ENCODE results near the gene NKX6-1. TPM values are rescaled to one million over a fixed set of nuclear protein-coding genes. Genes with fewer than 3 reads are reported as not detected.

NKX6-1 gene
- total and polyA plus RNA-seq, 2 donors (not counting 3 experiments of a cell fraction or from before 2014, with no cell fraction given) = not detected

DNA sequence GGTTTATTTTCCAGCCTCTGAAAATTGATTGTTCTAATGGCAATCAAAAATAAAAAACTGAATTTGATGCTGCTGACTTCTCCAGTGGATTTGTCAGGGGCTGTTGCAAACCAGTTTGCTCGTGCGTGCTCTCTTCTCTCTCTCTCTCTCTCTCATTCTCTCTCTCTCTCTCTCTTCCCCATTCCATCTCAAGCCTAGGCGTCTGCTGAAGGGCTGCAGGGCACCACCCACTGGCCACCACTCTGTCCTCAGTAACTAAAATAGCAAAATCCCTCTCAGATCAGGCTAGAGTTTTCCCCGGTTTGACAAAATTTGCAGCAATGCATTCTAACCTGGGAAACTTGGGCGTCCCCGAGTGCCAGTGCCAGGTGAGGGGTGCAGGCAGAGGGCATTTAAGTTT is 19.4 kb downstream of the NKX6-1 start:
- no peaks in the 10 kb centered on the region for H4K20me1 ChIP-seq (replicated peaks; ENCODE audit: control insufficient read depth, extremely low read depth, insufficient read depth, low read length)
- no peaks in the 10 kb centered on the region for H3K9me1 ChIP-seq (replicated peaks; ENCODE audit: control insufficient read depth, extremely low read depth, insufficient read depth, low read length)
- no peaks in the 10 kb centered on the region for H3K36me3 ChIP-seq (ENCODE audit: control insufficient read depth in 2 of 2, extremely low read depth in 1 of 2, insufficient read depth in 2 of 2, low read length in 2 of 2)
- H3K27me3 ChIP-seq (ENCODE audit: control insufficient read depth in 2 of 2, insufficient read depth in 2 of 2, low read length in 2 of 2) = peaks cover 52 to 73% of the 10 kb centered on the region in 2 experiments
- BruUV-seq (replicated peaks) = no TSS peak
- H2AFZ ChIP-seq (ENCODE audit: low read depth, low read length) = no peak overlapping the region
- H3K4me2 ChIP-seq (ENCODE audit: insufficient read depth, low read length) = no peak overlapping the region
- H3K4me3 ChIP-seq (replicated peaks in 1 of 3; ENCODE audit: insufficient read depth in 1 of 3, low read depth in 1 of 3, low read length in 3 of 3) = no peak overlapping the region
- TF ChIP-seq JUN (IDR thresholded peaks at IDR 0.05; ENCODE audit: borderline replicate concordance, insufficient read depth, insufficient read length, low read depth) (no peak), EZH2 (IDR thresholded peaks at IDR 0.05; ENCODE audit: borderline replicate concordance, low read depth, low read length, severe bottlenecking) (no peak), MYC (IDR thresholded peaks at IDR 0.05; ENCODE audit: low read depth, low read length) (no peak), GATA2 (IDR thresholded peaks at IDR 0.05; ENCODE audit: insufficient read depth, insufficient read length, low read depth, low read length) (no peak), POLR2A (IDR thresholded peaks at IDR 0.05; ENCODE audit: low read depth, low read length) (no peak), CTCF (IDR thresholded peaks at IDR 0.05; ENCODE audit: extremely low read depth in 1 of 2, insufficient read depth in 1 of 2, low read depth in 1 of 2, low read length in 2 of 2) (no peak), POLR2AphosphoS5 (IDR thresholded peaks at IDR 0.05; ENCODE audit: insufficient read depth, low read depth, low read length) (no peak), MAX (IDR thresholded peaks at IDR 0.05; ENCODE audit: insufficient read depth, insufficient read length) (no peak), FOS (IDR thresholded peaks at IDR 0.05; ENCODE audit: borderline replicate concordance, insufficient read depth, low read length) (no peak)
- no peak for DNase-seq (ENCODE audit: low read depth, low spot score)
- no peak overlapping the region for H3K9ac ChIP-seq (replicated peaks; ENCODE audit: extremely low read depth, insufficient read depth, low read length)
- no peaks in the 10 kb centered on the region for H3K9me3 ChIP-seq (replicated peaks; ENCODE audit: control insufficient read depth, insufficient read depth, low read length)
- intact Hi-C loops (cut with micrococcal nuclease) = no loop called here
- H3K79me2 ChIP-seq (ENCODE audit: control insufficient read depth, insufficient read depth, low read length) = no peaks in the 10 kb centered on the region
- CTCF ChIA-PET = no interaction called here
- no peaks in the 10 kb centered on the region for H3K4me1 ChIP-seq (ENCODE audit: control insufficient read depth, extremely low read depth, insufficient read depth, low read length)
- POLR2A ChIA-PET = interaction anchor here (0.6 kb wide), 1 partner anchor 15 kb away, joined by 3 read pairs; no protein-coding TSS in a partner anchor
- no peak overlapping the region for H3K27ac ChIP-seq (ENCODE audit: insufficient read depth, low read depth, low read length)
- FAIRE-seq = no peak
- dilution Hi-C loops (cut with MboI; ENCODE audit: extremely low pct_ligation_motif_present, low sequenced_read_pairs) = no loop called here

Data from endothelial cell of umbilical vein (primary cell).